ENCODE data around the gene PDE7B.
"Not testable (repeated sequence)": the region's sequence is repeated elsewhere in the genome, so short reads cannot be mapped to it uniquely, and the experiment has no call there.

The PDE7B gene

DNA sequence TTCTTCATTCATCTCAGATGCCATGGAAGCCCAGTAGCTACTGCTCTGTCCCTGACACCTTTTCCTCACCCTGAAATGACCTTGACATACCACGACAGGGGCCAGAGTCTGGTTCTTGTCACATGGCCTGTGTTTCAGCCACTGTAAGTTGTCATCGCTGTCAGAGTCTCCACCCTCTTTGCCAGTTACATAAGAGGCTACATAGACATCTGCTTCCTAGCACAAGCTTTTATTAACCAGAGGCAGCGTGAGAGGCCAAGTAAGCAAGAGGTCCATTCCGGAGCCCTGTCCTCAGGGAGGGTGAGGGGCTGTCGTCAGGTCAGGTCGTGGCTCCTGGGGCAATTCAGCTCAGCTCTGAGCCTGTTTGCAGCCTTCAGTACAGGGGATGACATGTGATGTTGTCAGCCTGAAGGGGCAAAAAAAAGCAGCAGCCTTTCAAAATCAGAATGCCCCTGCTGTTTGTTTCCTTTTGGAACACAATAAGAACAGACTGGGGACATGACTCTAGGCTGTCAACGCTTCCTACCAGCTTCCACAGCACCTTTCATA lies 252.3 kb downstream of the PDE7B start:
- no peak for DNase-seq (ENCODE audit: low read depth, low spot score)

DNA sequence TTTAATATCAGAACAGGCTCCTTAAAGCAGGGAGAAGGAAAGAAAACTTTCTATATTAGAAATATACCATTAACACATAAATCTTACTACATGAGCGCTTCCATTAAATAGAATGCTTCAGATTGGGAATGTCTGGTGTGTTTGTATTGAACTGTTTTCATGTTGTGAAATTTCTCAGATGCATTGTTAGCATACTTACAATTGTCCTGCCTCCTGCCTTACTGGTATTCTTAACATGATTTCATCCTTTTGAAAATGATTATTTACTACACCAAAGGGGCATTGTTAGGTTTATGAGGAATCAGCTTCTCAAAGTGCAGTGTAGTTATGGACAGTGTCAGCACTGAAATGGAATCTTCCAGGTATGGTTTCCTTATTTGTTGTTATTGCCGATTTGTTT lies 253.1 kb downstream of the PDE7B start:
- DNase-seq (ENCODE audit: low read depth, low spot score) = no peak

DNA sequence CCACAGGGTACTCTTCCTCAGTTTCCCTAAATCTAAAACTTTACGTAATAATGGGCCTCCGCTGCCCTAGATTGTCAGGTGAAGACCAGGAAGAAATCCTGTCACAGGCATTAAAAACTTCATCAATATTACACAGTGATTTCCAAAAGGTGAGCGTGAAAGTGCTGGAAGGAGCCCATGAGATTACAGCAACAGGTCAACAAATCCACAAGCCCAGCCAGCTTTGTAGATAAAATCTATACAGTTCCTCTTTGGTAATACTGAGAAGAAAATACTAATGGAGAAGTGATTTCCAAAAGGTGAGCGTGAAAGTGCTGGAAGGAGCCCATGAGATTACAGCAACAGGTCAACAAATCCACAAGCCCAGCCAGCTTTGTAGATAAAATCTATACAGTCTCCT lies 254.3 kb downstream of the PDE7B start:
- DNase-seq (ENCODE audit: low read depth, low spot score) = not testable (repeated sequence)

DNA sequence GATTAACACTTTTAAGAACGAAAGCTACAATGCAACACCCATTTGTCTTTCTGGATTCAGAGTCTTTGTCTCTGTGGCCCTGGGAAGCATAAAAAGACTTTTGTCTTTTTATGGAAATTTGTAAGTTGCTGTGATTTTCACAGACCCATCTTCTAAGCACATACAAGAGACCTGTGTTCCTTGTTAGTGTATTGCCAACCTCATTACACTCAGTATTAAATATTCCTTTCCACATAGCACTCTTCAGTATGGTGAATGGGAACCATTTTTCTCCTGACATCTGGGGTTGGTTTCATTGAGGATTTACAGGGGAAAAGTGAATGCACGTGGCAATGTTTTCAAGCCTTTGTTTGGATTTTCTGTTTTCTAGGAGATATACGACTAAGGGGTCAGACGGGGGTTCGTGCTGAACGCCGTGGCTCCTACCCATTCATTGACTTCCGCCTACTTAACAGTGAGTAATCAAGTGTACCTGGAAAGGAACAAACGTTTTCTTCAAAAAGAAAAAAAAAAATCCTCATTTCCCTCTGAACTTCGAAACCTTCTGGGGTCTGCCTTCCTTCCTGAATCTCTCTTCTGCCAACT lies 257.0 kb downstream of the PDE7B start:
- no peak for DNase-seq (ENCODE audit: low read depth, low spot score)

DNA sequence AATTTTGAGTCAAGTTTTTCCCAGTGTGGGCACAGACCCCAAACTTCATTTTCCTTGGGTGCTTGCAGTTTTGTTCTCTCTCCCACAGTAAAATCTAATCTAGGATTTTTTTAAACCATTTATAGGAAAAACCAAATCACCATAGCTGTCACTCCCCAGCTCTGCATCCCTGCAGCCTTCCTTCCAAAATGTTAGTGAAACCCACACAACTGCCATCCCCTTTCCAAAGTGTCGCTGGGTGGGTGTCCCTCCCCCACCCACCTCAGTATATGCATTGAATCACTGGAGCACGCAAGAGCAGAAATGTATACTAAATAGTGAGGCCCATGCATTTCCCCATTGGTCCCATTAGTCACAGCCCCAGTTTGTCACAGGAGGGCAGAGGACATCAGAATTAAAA lies 260.3 kb downstream of the PDE7B start:
- no peak for DNase-seq (ENCODE audit: low read depth, low spot score)

DNA sequence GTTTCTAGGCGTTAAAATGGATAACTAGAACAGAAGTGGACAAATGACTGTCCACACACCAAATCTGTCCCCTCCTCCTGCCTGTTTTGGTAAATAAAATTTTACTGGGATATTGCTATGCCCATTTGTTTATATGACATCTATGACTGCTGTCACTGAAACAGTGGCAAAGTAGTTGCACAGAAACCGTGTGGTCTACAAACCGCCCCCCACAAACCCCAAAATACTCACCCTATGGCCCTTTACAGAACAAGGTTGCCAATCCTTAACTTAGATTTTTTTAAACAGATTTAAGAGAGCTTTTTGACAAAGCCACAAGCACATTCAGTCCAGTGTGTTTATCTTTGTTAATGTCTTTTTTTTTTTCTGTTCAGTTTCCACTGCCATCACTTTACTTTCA lies 260.8 kb downstream of the PDE7B start:
- no peak for DNase-seq (ENCODE audit: low read depth, low spot score)

DNA sequence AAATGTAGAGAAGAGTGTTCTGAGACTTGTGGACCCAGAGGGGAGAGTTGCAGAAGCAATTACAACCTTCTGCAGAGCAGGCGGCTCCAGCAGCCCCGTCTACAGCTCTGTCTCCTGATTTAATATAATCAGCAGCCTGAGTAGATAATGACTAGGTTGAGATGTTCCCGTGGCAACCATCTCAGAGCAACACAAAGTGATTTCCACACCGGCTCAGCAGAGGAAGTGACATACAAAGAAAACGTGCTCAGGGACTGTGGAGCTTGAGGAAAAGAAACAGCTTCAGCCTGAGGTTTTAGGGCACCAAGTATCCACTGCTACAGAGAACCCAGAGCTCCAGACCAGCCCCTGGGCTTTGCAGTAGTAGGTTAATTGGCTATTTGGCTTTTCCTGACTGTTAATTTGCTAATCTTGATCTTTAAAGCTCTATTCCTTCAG lies 262.3 kb downstream of the PDE7B start:
- no peak for DNase-seq (ENCODE audit: low read depth, low spot score)

DNA sequence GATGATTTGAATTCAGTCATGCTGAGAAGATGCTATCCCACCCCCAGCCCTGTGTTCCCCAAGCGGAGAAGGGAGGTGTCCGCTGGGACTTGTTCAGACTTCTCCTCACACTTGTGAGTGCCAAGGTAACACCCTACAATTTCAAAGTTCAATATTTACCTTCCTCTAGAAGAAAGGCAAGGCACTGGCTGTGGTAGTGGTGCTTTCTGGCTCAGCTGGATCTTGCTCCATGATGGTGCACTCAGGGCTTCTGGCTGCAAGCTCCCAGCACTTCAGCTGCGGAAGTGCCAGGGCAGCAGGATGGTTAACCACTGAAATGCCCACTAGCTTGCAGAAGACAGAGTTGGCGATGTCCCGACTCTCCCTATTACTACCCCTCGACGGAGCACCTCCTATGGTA lies 263.2 kb downstream of the PDE7B start:
- DNase-seq (ENCODE audit: low read depth, low spot score) = no peak

DNA sequence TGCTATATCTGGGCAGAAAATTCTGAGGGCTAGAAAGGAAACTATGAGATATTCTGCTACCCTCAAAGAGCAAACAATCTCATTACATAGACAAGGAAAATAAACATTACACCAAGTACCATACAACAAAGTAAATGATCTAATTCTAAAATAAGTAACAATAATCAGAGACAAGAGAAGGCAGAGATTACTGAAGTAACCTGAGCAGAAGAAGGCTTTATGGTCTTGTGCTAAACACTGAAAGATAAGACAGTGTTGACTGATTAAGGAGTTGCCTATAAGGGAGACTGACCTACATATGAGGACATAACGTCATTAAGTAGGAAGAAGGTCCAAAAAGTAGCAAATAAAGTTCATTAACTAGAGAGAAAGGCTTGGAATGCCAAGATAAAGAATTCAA lies 264.4 kb downstream of the PDE7B start:
- DNase-seq (ENCODE audit: low read depth, low spot score) = no peak

DNA sequence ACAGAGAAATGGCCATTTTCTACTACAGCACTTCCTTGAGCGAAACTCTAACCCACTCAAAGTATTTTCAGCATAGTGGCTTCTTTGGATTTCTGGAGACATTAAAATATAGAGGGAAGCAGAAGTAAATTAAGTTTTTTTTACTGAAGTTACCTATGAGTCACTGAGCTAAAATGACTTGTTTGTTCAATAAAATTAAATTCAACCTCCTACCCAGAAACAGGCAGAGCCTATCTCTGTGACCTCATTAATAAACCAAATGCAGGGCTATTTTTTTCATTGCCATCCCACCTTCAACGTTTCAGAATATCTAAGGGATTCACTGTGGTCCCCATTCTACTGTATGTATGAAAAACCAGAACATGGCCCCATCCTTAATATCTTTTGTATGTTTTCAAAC lies 265.6 kb downstream of the PDE7B start:
- no peak for DNase-seq (ENCODE audit: low read depth, low spot score)

DNA sequence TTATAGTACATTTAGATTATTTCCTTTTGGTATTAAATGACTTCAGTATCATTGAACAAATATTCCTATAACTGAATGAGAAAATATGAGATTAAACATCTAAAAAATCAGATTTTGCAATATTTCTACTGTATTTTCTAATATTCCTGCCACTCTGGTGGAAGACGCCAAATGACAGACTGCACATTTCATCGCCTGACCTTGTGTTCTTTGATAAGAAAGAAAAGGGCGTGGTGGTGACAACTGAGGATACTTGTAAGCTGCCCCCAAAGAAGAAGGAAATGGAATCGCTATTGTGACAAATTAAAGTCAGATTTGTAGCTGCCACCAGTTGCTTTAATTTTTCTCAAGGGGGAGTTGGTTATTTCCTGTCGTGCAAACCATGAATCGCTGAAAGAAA lies 267.3 kb downstream of the PDE7B start:
- DNase-seq (ENCODE audit: low read depth, low spot score) = no peak

DNA sequence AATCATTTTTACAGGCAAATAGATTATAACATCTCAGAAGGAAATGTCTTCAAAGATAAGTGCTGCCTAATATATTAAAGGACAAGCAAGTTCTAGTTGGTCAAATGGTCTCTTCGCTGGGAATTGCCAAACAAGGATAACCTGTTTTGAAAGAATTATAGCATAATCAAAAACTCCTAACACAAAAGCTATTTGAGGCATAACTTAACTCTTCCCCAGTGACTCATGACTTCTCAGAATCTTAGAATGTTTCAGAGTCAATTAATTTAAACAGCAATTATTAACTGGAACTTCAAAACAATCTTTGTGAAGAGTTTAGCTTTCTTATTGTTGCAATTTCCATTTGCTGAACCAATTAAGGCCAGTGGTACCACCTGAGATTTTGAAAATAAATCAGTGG lies 272.0 kb downstream of the PDE7B start:
- no peak for DNase-seq (ENCODE audit: low read depth, low spot score)

DNA sequence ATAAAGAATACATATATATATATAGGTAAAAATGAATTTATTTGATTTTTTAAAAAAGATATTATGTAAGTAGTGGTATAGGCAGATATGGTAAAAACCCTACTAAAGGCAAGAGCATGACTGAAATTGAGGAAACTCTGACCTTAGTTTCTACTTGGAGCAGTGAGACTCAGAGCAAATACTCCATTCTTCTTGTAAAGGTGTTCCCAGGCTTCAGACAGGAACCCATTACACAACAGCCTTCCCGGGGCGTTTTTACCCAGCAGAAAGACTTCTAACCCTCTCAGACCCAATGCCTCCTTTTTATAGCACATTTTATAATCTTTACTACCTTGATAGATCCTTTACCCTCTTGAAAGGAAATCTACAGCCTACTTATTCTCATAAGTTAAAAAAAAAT lies 274.1 kb downstream of the PDE7B start:
- DNase-seq (ENCODE audit: low read depth, low spot score) = no peak

DNA sequence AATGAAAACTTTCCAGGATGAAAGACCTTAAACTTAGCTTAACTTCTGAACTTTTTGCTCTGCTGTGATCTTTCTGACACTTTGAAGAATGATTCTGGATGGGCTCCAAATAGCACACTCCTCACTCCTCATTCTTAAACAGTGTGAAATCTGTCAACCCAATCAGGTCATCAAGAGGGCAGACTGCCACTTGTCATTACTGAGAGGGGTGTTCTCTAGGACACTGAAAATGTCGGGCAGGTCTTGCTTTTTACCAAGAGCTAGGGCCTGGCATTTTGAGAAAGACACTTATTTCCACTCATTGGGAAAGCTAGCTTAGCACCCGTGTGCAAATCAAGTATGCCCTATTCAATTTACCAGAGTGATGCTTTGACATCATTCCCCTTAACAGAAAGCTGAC lies 276.4 kb downstream of the PDE7B start:
- no peak for DNase-seq (ENCODE audit: low read depth, low spot score)

DNA sequence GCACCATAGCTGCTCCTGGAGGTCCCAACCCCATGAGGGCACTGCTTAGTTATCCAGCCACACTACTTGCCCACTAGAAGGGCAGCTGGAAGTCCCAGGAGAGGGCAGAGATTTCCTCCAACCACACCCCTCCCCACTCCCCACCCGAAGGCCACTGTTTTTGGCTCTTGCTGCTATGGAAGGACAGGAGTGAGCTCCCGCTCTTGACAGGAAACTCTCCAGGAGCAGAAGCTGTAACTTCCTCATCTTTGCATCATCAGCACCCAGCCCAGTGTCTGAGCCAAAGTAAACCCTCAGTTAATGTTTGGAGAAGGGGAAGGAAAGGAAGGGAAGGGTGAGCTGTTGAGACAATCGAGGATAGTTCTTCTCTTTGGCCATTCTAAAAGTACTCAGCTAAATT lies 277.9 kb downstream of the PDE7B start:
- DNase-seq (ENCODE audit: low read depth, low spot score) = no peak

DNA sequence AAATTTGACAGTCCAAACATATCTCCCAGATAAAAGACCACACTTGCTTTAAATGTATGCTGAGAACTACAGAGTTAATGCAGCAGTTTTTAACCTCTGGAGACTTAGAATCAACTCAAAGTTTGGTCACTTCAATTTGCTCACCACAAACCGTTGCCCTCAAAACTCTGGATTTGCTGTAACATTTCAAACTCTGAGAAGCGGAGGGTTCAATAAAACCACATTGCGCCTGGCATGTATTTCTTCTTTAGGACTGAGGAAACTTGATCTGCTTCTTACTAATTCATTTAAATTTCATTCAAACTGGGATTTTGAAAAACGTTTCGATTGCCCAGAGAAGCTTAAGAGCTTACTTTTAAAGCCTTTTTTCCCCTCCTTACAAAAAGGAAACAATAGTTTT lies 282.8 kb downstream of the PDE7B start:
- no peak for DNase-seq (ENCODE audit: low read depth, low spot score)

DNA sequence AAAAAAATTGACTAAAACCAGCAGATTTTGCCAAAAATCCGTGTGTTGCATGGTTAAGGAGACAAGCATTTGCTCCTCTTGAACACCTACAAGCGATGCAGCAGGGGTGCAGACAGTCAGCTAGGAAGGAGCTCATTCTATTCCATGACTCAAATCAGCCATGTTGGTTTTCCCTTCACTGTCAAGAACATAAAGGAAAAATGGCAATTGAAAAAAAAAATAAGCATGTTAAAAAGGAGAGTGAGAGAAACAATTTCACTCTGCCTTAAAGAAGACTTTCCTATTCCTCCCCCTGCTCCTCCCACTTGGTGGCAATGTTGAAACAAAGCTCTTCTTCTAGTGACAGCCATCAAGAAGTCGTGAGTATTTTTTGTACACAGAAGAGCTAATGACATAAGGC lies 283.2 kb downstream of the PDE7B start:
- DNase-seq (ENCODE audit: low read depth, low spot score) = no peak

DNA sequence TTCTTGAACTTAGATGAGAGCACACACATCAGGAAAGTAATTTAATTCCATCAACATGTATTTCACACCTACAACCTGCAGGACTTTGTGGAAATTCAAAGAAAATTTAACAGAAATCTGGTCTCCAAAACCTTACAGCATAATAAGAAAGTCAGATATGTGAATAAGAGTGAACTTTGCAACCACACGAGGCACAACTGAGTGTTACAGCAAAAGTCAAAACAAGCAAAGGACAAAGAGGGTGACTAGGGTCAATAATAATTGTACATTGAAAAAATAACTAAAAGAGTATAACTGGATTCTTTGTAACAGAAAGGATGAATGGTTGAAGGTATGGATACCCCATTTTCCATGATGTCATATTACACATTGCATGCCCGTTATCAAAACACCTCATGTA lies 284.8 kb downstream of the PDE7B start:
- no peak for DNase-seq (ENCODE audit: low read depth, low spot score)

DNA sequence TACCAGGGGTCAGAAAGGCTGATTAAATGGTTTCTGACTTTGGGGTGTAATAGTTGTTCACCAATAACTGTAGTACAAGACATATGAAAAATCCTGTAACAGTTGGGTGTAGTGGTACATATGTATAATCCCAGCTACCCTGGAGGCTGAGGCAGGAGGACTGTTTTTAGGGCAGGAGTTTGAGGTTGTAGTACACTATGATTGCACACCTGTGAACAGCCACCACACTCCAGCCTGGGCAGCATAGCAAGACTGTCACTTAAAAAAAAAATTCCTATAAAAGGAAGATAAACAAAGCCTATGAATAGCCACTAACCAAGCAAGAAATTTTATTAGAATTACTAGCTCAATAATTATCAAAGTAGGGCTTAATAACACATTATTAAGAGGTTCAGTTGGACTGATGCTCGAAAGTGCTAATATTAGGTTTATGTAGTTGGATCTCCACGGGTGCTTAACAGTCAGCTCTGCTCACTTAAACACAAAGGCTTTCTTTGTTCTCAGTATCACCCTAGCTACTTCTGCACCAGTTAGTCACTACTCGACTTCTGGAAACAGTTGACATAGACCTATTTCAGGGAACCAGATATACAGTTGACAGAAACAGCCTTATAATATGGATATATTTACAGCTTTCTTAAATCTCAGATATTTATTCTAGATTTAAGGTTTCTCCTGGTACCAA lies 285.6 kb downstream of the PDE7B start:
- no peak for DNase-seq (ENCODE audit: low read depth, low spot score)

DNA sequence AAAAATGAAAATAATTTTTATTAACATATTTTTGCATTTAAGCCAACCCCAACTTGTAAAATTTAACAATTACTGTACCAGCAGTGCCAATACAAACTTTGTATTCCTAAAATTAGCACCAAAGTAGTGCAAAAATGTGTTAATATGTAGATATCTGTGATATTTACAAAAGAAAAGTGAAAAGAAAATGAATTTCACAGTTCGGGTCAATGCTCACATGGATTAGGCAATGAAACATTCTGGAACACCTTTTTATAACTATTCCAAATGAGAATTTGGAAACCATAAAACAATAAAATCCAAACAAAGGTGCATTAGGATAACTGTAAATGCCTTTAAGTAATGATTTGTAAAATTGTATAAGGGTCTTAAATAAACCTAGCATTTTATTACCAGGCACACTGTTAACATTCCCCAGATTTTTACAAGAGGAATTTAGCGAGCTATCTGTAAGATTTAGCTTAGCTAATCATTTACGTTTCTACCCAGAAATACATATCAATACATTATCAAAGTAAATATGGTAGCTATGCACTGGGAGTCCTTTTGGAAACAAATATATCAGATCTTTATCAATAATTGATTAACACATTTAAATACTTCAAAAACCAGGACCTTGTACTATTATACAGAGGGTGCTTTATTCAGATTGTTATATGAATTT lies 286.4 kb downstream of the PDE7B start:
- no peak for DNase-seq (ENCODE audit: low read depth, low spot score)

DNA sequence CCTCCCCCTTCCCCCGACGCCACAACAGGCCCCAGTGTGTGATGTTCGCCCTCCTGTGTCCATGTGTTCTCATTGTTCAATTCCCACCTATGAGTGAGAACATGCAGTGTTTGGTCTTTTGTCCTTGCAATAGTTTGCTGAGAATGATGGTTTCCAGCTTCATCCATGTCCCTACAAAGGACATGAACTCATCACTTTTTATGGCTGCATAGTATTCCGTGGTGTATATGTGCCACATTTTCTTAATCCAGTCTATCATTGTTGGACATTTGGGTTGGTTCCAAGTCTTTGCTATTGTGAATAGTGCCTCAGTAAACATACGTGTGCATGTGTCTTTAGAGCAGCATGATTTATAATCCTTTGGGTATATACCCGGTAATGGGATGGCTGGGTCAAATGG lies 287.6 kb downstream of the PDE7B start:
- DNase-seq (ENCODE audit: low read depth, low spot score) = not testable (repeated sequence)

DNA sequence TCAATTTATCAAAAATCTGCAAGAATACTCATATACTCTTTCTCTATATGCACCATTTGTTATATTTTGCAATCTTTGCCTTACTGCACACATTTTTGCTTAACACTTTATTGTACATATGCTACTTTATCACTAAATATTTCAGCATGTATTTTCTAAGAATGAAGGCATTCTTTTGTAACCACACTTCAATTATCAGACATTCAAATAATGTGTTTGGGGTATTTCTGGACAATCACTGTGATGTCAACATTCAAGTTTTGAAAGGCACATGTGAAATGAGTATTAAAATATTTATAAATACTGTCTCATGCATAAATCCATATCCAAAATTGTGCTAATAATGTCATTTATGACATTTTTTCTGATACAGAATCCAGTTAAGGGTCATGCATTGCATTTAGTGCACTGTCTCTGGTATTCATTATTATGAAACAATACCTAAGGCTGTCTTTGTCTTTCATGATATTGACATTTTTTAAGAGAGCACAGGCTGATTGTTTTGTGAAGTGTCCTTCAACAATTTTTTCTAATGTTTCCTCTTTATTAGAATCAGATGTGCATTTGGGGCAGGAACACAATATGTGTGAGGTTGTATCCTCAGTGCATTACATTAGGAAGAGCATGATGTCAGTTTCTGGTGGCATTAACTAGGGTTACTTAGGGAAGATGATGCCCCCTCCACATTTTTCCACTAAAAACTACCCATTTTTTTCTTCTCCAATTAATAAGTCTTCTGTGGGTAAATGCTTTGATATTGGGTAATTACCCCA lies 292.9 kb downstream of the PDE7B start:
- DNase-seq (ENCODE audit: low read depth, low spot score) = no peak
